ENCODE results near the gene MYOD1. TPM values are rescaled to one million over a fixed set of nuclear protein-coding genes. Genes with fewer than 3 reads are reported as not detected.

MYOD1 gene
- total RNA-seq, 2 donors from 2014 or later = not detected

DNA sequence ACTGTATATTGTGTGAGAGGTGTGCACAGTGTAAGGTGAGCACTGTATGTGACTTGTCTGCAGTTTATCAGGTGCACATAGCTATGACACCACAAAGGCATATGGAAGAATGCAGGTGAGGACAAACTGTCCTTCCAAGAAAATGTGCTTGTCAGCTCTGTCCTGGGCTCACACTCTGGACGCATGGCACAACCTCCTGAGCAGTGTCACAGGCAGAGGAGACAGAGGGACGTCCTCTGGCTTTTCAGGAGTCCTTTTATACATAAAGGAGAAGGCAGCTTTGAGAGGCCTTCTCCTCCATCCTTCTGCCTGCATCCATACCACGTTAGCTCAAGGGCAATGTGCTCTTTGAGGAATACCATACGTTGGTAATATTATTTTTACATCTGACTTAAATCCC lies 7.5 kb upstream of the MYOD1 start:
- intact Hi-C loops (cut with DNase I) = no loop called here
- Histone ChIP-seq H3K36me3 (replicated peaks in 1 of 2; ENCODE audit: insufficient read depth in 1 of 2, low read depth in 2 of 2) (no peaks in the 10 kb centered on the region), H3K4me1 (no peaks in the 10 kb centered on the region), H3K4me3 (no peak overlapping the region), H3K27me3 (no peaks in the 10 kb centered on the region), H3K27ac (no peak overlapping the region), H3K9me3 (no peaks in the 10 kb centered on the region)
- DNase-seq = no peak
- TF ChIP-seq CTCF (IDR thresholded peaks at IDR 0.05) = no peak
- no peak for TF ChIP-seq POLR2A (IDR thresholded peaks at IDR 0.05)
- WGBS, 2 donors = 10 to 19% methylated on average over 4 of the region's 4 CpGs
- no peak for ATAC-seq

- WGBS, 2 donors = 0% methylated on average over 1 of the region's 1 CpG; no CpG with 5 or more reads in 1 of the 2 donors
- no peak for ATAC-seq
Measured at GRCh38 chr11:17713851-17714250, 5.5 kb upstream of the MYOD1 start.

GRCh38 chr11:17714356-17714854 lies 5.0 kb upstream of the MYOD1 start:
- no peak overlapping the region for H3K4me3 ChIP-seq
- peaks cover 0 to 4% of the 10 kb centered on the region in 2 donors for H3K27me3 ChIP-seq
- 43 to 59% methylated on average over 4 to 7 of the region's 8 CpGs for WGBS, 2 donors
- intact Hi-C loops (cut with DNase I) = no loop called here
- no peaks in the 10 kb centered on the region for H3K36me3 ChIP-seq (replicated peaks in 1 of 2; ENCODE audit: insufficient read depth in 1 of 2, low read depth in 2 of 2)
- peaks cover 6% of the 10 kb centered on the region for H3K4me1 ChIP-seq
- DNase-seq (no peak), ATAC-seq (no peak)
- H3K27ac ChIP-seq = no peak overlapping the region
- no peaks in the 10 kb centered on the region for H3K9me3 ChIP-seq
- TF ChIP-seq CTCF (IDR thresholded peaks at IDR 0.05) (no peak), POLR2A (IDR thresholded peaks at IDR 0.05) (no peak)

More at GRCh38 chr11:17713851-17714250, 5.5 kb upstream of the MYOD1 start:
- intact Hi-C loops (cut with DNase I) = no loop called here
- Histone ChIP-seq H3K4me1 (peaks cover under 1% of the 10 kb centered on the region), H3K4me3 (no peak overlapping the region), H3K27me3 (peaks cover 0 to 4% of the 10 kb centered on the region in 2 donors), H3K36me3 (replicated peaks in 1 of 2; ENCODE audit: insufficient read depth in 1 of 2, low read depth in 2 of 2) (no peaks in the 10 kb centered on the region), H3K9me3 (no peaks in the 10 kb centered on the region), H3K27ac (no peak overlapping the region)
- no peak for DNase-seq
- no peak for TF ChIP-seq CTCF (IDR thresholded peaks at IDR 0.05)
- no peak for TF ChIP-seq POLR2A (IDR thresholded peaks at IDR 0.05)

DNA sequence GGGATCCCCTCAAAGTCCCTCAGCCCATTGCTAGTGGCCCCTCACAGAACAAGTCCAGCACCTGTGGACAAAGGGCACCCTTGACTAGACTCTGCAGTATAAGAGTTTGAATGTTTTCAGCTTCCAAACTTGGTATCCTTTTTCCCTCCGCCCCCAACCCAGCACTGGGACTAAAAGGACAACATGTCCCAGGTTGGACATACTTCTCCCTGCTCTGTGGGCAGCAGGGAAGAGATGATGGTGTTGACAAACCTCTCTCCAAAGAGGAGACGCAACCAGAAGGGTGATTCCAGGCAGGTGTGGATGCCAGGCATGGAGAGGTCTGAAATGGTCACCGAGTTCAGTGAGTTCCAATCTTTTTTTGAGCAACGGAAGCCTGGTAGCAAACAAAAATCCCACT lies 4.5 kb upstream of the MYOD1 start:
- DNase-seq (no peak), ATAC-seq (no peak)
- intact Hi-C loops (cut with DNase I) = no loop called here
- H3K4me3 ChIP-seq = no peak overlapping the region
- H3K27ac ChIP-seq = no peak overlapping the region
- no peaks in the 10 kb centered on the region for H3K36me3 ChIP-seq (replicated peaks in 1 of 2; ENCODE audit: insufficient read depth in 1 of 2, low read depth in 2 of 2)
- H3K27me3 ChIP-seq = peaks cover 0 to 4% of the 10 kb centered on the region in 2 donors
- no peaks in the 10 kb centered on the region for H3K9me3 ChIP-seq
- TF ChIP-seq POLR2A (IDR thresholded peaks at IDR 0.05) (no peak), CTCF (IDR thresholded peaks at IDR 0.05) (no peak)
- peaks cover 10% of the 10 kb centered on the region for H3K4me1 ChIP-seq
- 62 to 70% methylated on average over 4 of the region's 4 CpGs for WGBS, 2 donors

DNA sequence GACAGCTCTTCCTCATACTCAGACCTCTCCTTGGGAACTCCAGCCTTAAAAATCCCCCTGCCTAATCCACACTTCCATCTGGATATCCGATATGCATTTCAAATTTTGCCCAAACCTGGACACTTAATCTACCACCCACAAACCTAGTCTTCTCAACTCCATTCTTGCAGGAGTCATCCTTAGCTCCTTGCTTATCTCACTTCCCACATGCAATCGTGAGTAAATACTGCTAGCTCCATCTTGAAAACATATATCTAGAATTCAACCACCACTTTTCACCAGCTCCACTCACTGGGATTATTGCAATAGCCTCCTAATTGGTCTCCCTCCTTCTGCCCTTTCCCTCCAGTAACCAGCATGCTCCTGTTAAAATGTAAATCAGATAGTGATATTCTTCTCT lies 2.6 kb upstream of the MYOD1 start:
- no peak for TF ChIP-seq POLR2A (IDR thresholded peaks at IDR 0.05)
- no peak for TF ChIP-seq CTCF (IDR thresholded peaks at IDR 0.05)
- no peaks in the 10 kb centered on the region for H3K36me3 ChIP-seq (replicated peaks in 1 of 2; ENCODE audit: insufficient read depth in 1 of 2, low read depth in 2 of 2)
- WGBS, 2 donors = 58 to 60% methylated on average over 2 of the region's 2 CpGs
- H3K27ac ChIP-seq = no peak overlapping the region
- no peak for DNase-seq
- H3K4me3 ChIP-seq = no peak overlapping the region
- intact Hi-C loops (cut with DNase I) = no loop called here
- peaks cover 30% of the 10 kb centered on the region for H3K4me1 ChIP-seq
- H3K27me3 ChIP-seq = peaks cover 0 to 20% of the 10 kb centered on the region in 2 donors
- no peaks in the 10 kb centered on the region for H3K9me3 ChIP-seq
- ATAC-seq = no peak
